HEK293 (cell line): ENCODE results near the gene ZSCAN2.

Source experiments
- ELK4 ChIP-seq: IDR thresholded peaks from 2 replicates; pipeline ENCODE4 v1.6.1; 2011; ENCODE audit warnings: mild to moderate bottlenecking, low read depth, low read length, borderline replicate concordance
- FEZF1 ChIP-seq: fragments of 450-650 bp; formaldehyde crosslinking; IDR thresholded peaks from 2 replicates; pipeline ENCODE4 v1.5.1; 2016; ENCODE audit warnings: missing biosample characterization, missing genetic modification characterization
- GLIS1 ChIP-seq: fragments of 450-650 bp; formaldehyde crosslinking; IDR thresholded peaks from 2 replicates; pipeline ENCODE4 v1.5.1; 2016; ENCODE audit warnings: missing biosample characterization, missing genetic modification characterization
- HOXC10 ChIP-seq: sonication (generic); formaldehyde crosslinking; IDR thresholded peaks from 2 replicates; pipeline ENCODE4 v1.8.1; 2023; ENCODE audit warnings: mild to moderate bottlenecking, missing genetic modification reagents
- IKZF3 ChIP-seq: fragments of 450-650 bp; IDR thresholded peaks from 2 replicates; pipeline ENCODE4 v1.5.0; 2018; ENCODE audit warnings: missing biosample characterization, mild to moderate bottlenecking, missing genetic modification characterization, moderate library complexity
- KLF1 ChIP-seq: fragments of 450-650 bp; formaldehyde crosslinking; IDR thresholded peaks from 2 replicates; pipeline ENCODE4 v1.5.1; 2016; ENCODE audit warnings: missing biosample characterization, missing genetic modification characterization
- OVOL3 ChIP-seq: fragments of 450-650 bp; formaldehyde crosslinking; IDR thresholded peaks from 2 replicates; pipeline ENCODE4 v1.5.1; 2016; ENCODE audit warnings: missing biosample characterization, missing genetic modification characterization
- PATZ1 ChIP-seq: fragments of 450-650 bp; formaldehyde crosslinking; IDR thresholded peaks from 2 replicates; pipeline ENCODE4 v1.5.1; 2016; ENCODE audit warnings: missing biosample characterization, missing genetic modification characterization
- PRDM10 ChIP-seq: fragments of 450-650 bp; formaldehyde crosslinking; IDR thresholded peaks from 2 replicates; pipeline ENCODE4 v1.5.1; 2016; ENCODE audit warnings: missing biosample characterization, missing genetic modification characterization
- SP7 ChIP-seq: fragments of 450-650 bp; formaldehyde crosslinking; IDR thresholded peaks from 2 replicates; pipeline ENCODE4 v1.5.1; 2016; ENCODE audit warnings: missing biosample characterization, missing genetic modification characterization
- ZBTB48 ChIP-seq: fragments of 450-650 bp; formaldehyde crosslinking; IDR thresholded peaks from 2 replicates; pipeline ENCODE4 v1.5.1; 2016; ENCODE audit warnings: missing biosample characterization, missing genetic modification characterization
- ZBTB8A ChIP-seq: fragments of 450-650 bp; formaldehyde crosslinking; IDR thresholded peaks from 2 replicates; pipeline ENCODE4 v1.5.1; 2016; ENCODE audit warnings: missing biosample characterization, missing genetic modification characterization
- ZNF132 ChIP-seq: fragments of 450-650 bp; formaldehyde crosslinking; IDR thresholded peaks from 2 replicates; pipeline ENCODE4 v1.5.1; 2017; ENCODE audit warnings: missing biosample characterization, missing genetic modification characterization, borderline replicate concordance
- ZNF214 ChIP-seq: fragments of 450-650 bp; formaldehyde crosslinking; IDR thresholded peaks from 2 replicates; pipeline ENCODE4 v1.5.1; 2017; ENCODE audit warnings: missing biosample characterization, mild to moderate bottlenecking, missing genetic modification characterization, borderline replicate concordance
- ZNF335 ChIP-seq: fragments of 450-650 bp; formaldehyde crosslinking; conservative IDR thresholded peaks from 2 replicates; pipeline ENCODE4 v1.5.1; 2016; ENCODE audit warnings: missing biosample characterization, missing genetic modification characterization
- ZNF350 ChIP-seq: fragments of 450-650 bp; formaldehyde crosslinking; IDR thresholded peaks from 2 replicates; pipeline ENCODE4 v1.5.0; 2017; ENCODE audit warnings: missing biosample characterization, mild to moderate bottlenecking, missing genetic modification characterization
- ZNF488 ChIP-seq: fragments of 450-650 bp; formaldehyde crosslinking; IDR thresholded peaks from 2 replicates; pipeline ENCODE4 v1.5.1; 2016; ENCODE audit warnings: missing biosample characterization, missing genetic modification characterization
- ZNF518A ChIP-seq: fragments of 450-650 bp; formaldehyde crosslinking; conservative IDR thresholded peaks from 2 replicates; pipeline ENCODE4 v1.5.1; 2016; ENCODE audit warnings: low read depth, missing biosample characterization, missing genetic modification characterization
- ZNF560 ChIP-seq: fragments of 450-650 bp; formaldehyde crosslinking; IDR thresholded peaks from 2 replicates; pipeline ENCODE4 v1.5.1; 2017; ENCODE audit warnings: missing biosample characterization, missing genetic modification characterization, borderline replicate concordance
- ZNF629 ChIP-seq: fragments of 450-650 bp; formaldehyde crosslinking; IDR thresholded peaks from 2 replicates; pipeline ENCODE4 v1.5.1; 2017; ENCODE audit warnings: missing biosample characterization, missing genetic modification characterization
- ZNF677 ChIP-seq: fragments of 450-650 bp; IDR thresholded peaks from 2 replicates; pipeline ENCODE4 v1.5.0; 2018; ENCODE audit warnings: missing biosample characterization, mild to moderate bottlenecking, missing genetic modification characterization, moderate library complexity
- ZNF692 ChIP-seq: fragments of 450-650 bp; formaldehyde crosslinking; IDR thresholded peaks from 2 replicates; pipeline ENCODE4 v1.5.1; 2016; ENCODE audit warnings: missing biosample characterization, missing genetic modification characterization
- ZNF792 ChIP-seq: fragments of 450-650 bp; formaldehyde crosslinking; IDR thresholded peaks from 2 replicates; pipeline ENCODE4 v1.5.1; 2016; ENCODE audit warnings: missing biosample characterization, missing genetic modification characterization
- ZNF837 ChIP-seq: fragments of 450-650 bp; formaldehyde crosslinking; IDR thresholded peaks from 2 replicates; pipeline ENCODE4 v1.5.1; 2016; ENCODE audit warnings: missing biosample characterization, missing genetic modification characterization
- ZSCAN30 ChIP-seq: fragments of 450-650 bp; IDR thresholded peaks from 2 replicates; pipeline ENCODE4 v1.5.1; 2018; ENCODE audit warnings: missing biosample characterization, mild to moderate bottlenecking, missing genetic modification characterization, moderate library complexity

ZSCAN2 gene

GRCh38 chr15:84653910-84654688 lies 53.3 kb downstream of the ZSCAN2 start, which contains the start of gene WDR73 (continued):
- peak; percentile 68 for TF ChIP-seq ZNF518A (tag by site-specific recombination)
- TF ChIP-seq ELK4, result peak; percentile 27; the same call in 1 of the 2 replicates
- peak; percentile 72; the same call in 1 of the 2 replicates for TF ChIP-seq ZBTB48
- TF ChIP-seq SP7 (tag by site-specific recombination), result peak; percentile 59
- no peak for TF ChIP-seq ZNF837 (tag by site-specific recombination)
- TF ChIP-seq ZNF488 (tag by site-specific recombination), result no peak
- TF ChIP-seq ZNF335, result peak; percentile 95
- TF ChIP-seq HOXC10 (CRISPR knock-in tag), result no peak
- 0 out of 2 replicates have a peak, but pooled peaks have one; percentile 53 for TF ChIP-seq OVOL3 (tag by site-specific recombination)
- no peak for TF ChIP-seq FEZF1 (tag by site-specific recombination)
- no peak for TF ChIP-seq ZNF792
- 0 out of 2 replicates have a peak, but pooled peaks have one; percentile 11 for TF ChIP-seq ZSCAN30 (tag by site-specific recombination)
- peak; percentile 59 for TF ChIP-seq ZNF629 (tag by site-specific recombination)
- TF ChIP-seq PATZ1 (tag by site-specific recombination), result peak; percentile 71
- peak; percentile 50; the same call in 1 of the 2 replicates for TF ChIP-seq GLIS1 (tag by site-specific recombination)
- no peak for TF ChIP-seq ZNF560
- TF ChIP-seq ZNF214, result no peak
- peak; percentile 73 for TF ChIP-seq IKZF3 (tag by site-specific recombination)
- TF ChIP-seq ZNF132 (tag by site-specific recombination), result no peak
- no peak for TF ChIP-seq ZNF677 (tag by site-specific recombination)
- TF ChIP-seq ZNF692, result peak; percentile 64
- peak; percentile 89 for TF ChIP-seq ZBTB8A
- peak; percentile 99 for TF ChIP-seq PRDM10 (tag by site-specific recombination)
- TF ChIP-seq ZNF350 (tag by site-specific recombination), result no peak
- peak; percentile 39; the same call in 1 of the 2 replicates for TF ChIP-seq KLF1 (tag by site-specific recombination)
